SU-DHL-6 (cell line): ENCODE results near the gene PRKD2.

Experiments
- H2AFZ ChIP-seq: fragments of 200-600 bp; sonication (generic); 2 replicates; pipeline ENCODE4 v1.6.1; 2014; ENCODE audit warnings: low read depth, mild to moderate bottlenecking, moderate library complexity, mixed read lengths, antibody characterized with exemption, low read length; ENCODE audit not compliant: severe bottlenecking
- H3F3A ChIP-seq: fragments of 200-600 bp; shearing (Covaris generic); 2 replicates; pipeline ENCODE4 v1.6.0; 2016; ENCODE audit warnings: antibody characterized with exemption, mild to moderate bottlenecking; ENCODE audit not compliant: insufficient read depth
- H3K27ac ChIP-seq: fragments of 200-600 bp; sonication (generic); 2 replicates; pipeline ENCODE4 v1.5.1; 2016; ENCODE audit warnings: low read depth, mild to moderate bottlenecking, low read length, moderate library complexity, mixed read lengths
- H3K27me3 ChIP-seq: fragments of 200-600 bp; sonication (generic), shearing (Covaris generic); 2 replicates; pipeline ENCODE4 v1.6.0; 2014; ENCODE audit warnings: mild to moderate bottlenecking, low read length
- H3K36me3 ChIP-seq: fragments of 200-600 bp; sonication (generic); 2 replicates; pipeline ENCODE4 v1.6.1; 2014; ENCODE audit warnings: mild to moderate bottlenecking, low read length, mixed read lengths
- H3K4me2 ChIP-seq: fragments of 300-600, 200-600 bp; shearing (Covaris generic), sonication (generic); 2 replicates; pipeline ENCODE4 v1.6.0; 2014; ENCODE audit warnings: low read length, low read depth, mild to moderate bottlenecking; ENCODE audit not compliant: poor library complexity, severe bottlenecking
- H3K4me3 ChIP-seq: fragments of 200-600 bp; sonication (generic); 2 replicates; pipeline ENCODE4 v1.5.1; 2014; ENCODE audit warnings: antibody characterized with exemption, low read length, mild to moderate bottlenecking, mixed read lengths; ENCODE audit not compliant: insufficient read depth, poor library complexity, severe bottlenecking
- H3K79me2 ChIP-seq: fragments of 200-600 bp; sonication (generic); 2 replicates; pipeline ENCODE4 v1.6.1; 2014; ENCODE audit warnings: mild to moderate bottlenecking, low read length, moderate library complexity; ENCODE audit not compliant: insufficient read depth
- H3K9ac ChIP-seq: fragments of 200-600 bp; sonication (generic); 2 replicates; pipeline ENCODE4 v1.7.0; 2014; ENCODE audit warnings: mild to moderate bottlenecking, low read length
- H3K9me2 ChIP-seq: fragments of 200-600 bp; sonication (generic); replicated peaks from 2 replicates; pipeline ENCODE4 v1.6.1; 2014; ENCODE audit warnings: low read length; ENCODE audit not compliant: insufficient read depth
- H3K9me3 ChIP-seq: fragments of 200-600 bp; sonication (generic); 2 replicates; pipeline ENCODE4 v1.6.1; 2014; ENCODE audit warnings: low read length, mixed read lengths; ENCODE audit not compliant: insufficient read depth
- H4K20me1 ChIP-seq: fragments of 200-600 bp; sonication (generic); 2 replicates; pipeline ENCODE4 v1.6.1; 2014; ENCODE audit warnings: low read depth, mild to moderate bottlenecking, antibody characterized with exemption, low read length, moderate library complexity, mixed read lengths
- CTCF ChIP-seq: fragments of 200-600 bp; sonication (generic); IDR thresholded peaks from one replicate; pipeline ENCODE4 v1.5.1; 2017; ENCODE audit warnings: antibody characterized with exemption, mild to moderate bottlenecking, low read length, moderate library complexity; ENCODE audit not compliant: insufficient read depth, poor library complexity, severe bottlenecking
- EZH2phosphoT487 ChIP-seq: fragments of 200-600 bp; sonication (generic), shearing (Covaris generic); conservative IDR thresholded peaks from 2 replicates; pipeline ENCODE4 v1.6.1; 2018; ENCODE audit warnings: mild to moderate bottlenecking, antibody characterized with exemption, low read length, moderate library complexity, mixed read lengths

PRKD2 gene

DNA sequence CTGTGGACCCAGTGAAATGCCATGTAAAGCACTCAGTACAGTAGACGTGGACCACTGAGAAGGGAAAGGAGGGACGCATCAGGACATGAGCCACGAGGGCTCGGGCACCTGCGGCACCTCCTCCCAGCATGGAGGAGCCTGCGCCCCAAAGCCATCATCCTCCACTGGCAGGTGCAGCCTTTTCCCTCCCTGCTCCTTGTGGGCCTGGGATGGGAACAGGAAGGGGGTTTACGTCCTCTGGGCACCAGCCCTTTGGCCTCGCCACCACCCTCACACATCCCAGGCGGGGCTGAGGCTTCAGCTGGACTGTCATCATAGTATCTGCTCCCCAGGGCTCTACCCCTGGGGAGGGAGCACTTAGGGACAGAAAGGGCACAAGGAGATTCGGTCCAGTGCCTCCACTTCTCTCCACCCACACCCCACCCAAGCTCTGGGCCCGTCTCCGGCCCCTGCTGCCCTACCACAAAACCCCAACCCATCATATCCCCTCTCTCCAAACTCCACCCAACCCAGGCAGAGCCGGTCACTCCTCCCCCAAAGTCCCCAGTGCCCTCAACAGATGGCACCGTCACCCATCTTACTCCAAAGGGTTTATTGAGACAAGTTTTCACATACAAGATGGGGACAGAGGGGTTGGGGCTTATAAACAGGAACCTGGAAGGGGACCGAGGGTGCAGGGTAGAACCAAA lies 2.2 kb upstream of the PRKD2 start:
- Histone ChIP-seq H3K36me3 (no peaks in the 10 kb centered on the region), H4K20me1 (no peaks in the 10 kb centered on the region), H2AFZ (no peak overlapping the region), H3K27me3 (no peaks in the 10 kb centered on the region), H3K27ac (peak overlapping the region; percentile 94), H3K9ac (peak overlapping the region; percentile 95), H3K4me2 (peak overlapping the region; percentile 86), H3F3A (peaks cover 35% of the 10 kb centered on the region), H3K9me3 (no peaks in the 10 kb centered on the region), H3K4me3 (no peak overlapping the region), H3K9me2 (no peaks in the 10 kb centered on the region), H3K79me2 (peaks cover 21% of the 10 kb centered on the region)
- TF ChIP-seq EZH2phosphoT487 (no peak), CTCF (no peak)

DNA sequence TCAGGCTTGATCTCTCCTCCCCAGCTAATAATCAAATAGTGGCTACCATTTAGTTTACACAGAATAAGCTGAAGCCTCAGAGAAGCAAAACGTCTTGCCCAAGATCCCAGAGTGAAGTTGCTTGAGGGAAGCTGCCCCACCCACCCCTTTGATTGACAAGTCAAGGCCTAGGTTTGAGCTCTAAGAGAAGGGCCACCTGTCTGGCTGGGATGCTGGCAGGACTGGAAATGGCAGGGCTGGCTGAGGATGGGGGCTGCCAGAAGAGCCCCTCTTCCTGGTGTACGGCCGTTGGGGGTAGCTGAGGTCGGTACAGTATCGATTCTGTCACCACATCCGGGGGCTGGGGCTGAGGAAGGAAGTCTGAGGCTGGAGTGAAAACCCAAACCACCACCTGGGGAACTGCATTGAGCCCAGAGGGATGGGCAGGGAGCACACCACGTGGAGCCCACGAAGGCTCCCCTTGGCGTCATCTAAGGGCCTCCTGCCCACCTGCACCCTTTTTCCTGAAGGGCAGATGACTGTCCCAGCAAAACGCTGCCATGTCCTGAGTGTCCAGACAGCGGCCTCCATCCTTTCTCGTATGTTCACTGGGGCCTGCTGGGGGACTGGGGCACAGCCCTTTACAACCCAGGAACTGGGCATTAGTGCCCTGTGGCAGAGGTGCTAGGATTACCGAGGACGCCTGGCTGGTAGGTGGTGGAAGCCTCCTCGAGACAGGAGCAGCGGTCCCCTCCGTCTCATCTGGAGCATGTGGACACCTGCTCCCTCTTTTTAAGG lies 1.4 kb upstream of the PRKD2 start:
- Histone ChIP-seq H3K9me3 (no peaks in the 10 kb centered on the region), H3K4me3 (peak overlapping the region; percentile 95), H3K27ac (peak overlapping the region; percentile 94), H3F3A (peaks cover 36% of the 10 kb centered on the region), H3K27me3 (no peaks in the 10 kb centered on the region), H3K36me3 (no peaks in the 10 kb centered on the region), H3K9ac (peak overlapping the region; percentile 95), H3K4me2 (peak overlapping the region; percentile 86), H3K9me2 (no peaks in the 10 kb centered on the region), H2AFZ (no peak overlapping the region), H4K20me1 (no peaks in the 10 kb centered on the region), H3K79me2 (peaks cover 21% of the 10 kb centered on the region)
- no peak for TF ChIP-seq CTCF
- no peak for TF ChIP-seq EZH2phosphoT487

DNA sequence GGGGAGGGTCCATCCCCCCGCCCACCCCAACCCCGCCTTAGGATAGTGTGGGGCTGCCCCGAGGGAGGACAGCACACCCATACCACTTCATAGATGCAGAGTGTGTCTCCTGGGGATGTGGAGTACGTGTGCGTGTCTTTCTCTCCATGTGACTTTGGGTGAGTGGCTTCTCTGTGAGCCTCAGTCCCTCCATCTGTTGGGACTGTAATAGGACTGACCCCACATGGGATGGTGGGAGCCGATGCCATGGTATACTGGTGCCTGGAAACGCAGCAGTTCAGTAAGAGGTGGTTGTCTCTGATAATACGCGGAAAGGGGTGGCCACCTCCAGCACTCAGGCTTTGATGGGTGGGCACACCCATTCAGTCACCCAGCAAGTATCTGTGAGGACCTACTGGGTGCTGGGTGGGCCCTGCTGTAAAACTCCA lies 816 bp upstream of the PRKD2 start:
- Histone ChIP-seq H3K9me3 (no peaks in the 10 kb centered on the region), H3K4me3 (peak overlapping the region; percentile 95), H3F3A (peaks cover 42% of the 10 kb centered on the region), H2AFZ (no peak overlapping the region), H3K27me3 (no peaks in the 10 kb centered on the region), H4K20me1 (no peaks in the 10 kb centered on the region), H3K36me3 (no peaks in the 10 kb centered on the region), H3K4me2 (peak overlapping the region; percentile 86), H3K27ac (peak overlapping the region; percentile 94), H3K9me2 (no peaks in the 10 kb centered on the region), H3K79me2 (peaks cover 21% of the 10 kb centered on the region), H3K9ac (peak overlapping the region; percentile 95)
- no peak for TF ChIP-seq CTCF
- no peak for TF ChIP-seq EZH2phosphoT487
